Uterus (tissue), 2 donors: ENCODE data around the gene CARD18.

Experiments used
- CTCF ChIP-seq, 4 experiments: fragments of 200-600 bp in 2 of 4; fragments of 450-650 bp in 2 of 4; sonication (generic) in 2 of 4; IDR thresholded peaks; one replicate each; pipeline ENCODE4 v1.5.1; 2016 to 2019; ENCODE audit warnings: antibody characterized with exemption in 4 of 4, mild to moderate bottlenecking in 2 of 4, moderate library complexity in 1 of 4
- POLR2A ChIP-seq, 2 donors: fragments of 450-650 bp; IDR thresholded peaks; one replicate each; pipeline ENCODE4 v1.6.1; 2016; ENCODE audit warnings: antibody characterized with exemption in 2 of 2, mild to moderate bottlenecking in 1 of 2, moderate library complexity in 1 of 2

DNA sequence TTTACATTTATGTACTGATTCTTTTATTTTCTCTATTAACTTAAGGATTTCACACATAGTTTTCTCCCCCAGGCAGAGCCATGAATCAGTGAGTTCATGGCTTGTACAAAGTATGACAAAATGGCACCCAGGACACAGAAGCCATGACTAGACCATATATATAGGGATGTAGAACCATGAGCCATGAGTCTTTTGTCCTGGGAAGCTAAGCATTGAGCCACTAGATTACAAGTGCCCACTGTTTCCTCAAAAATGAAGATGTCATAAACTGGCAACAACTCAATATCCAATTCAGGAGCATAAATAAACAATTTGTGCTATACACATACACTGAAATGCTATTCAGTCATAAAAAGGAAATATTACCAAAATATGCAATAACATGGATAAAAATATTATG lies 36.2 kb downstream of the CARD18 start:
- no peak for TF ChIP-seq CTCF (IDR thresholded peaks at IDR 0.05)
- no peak for TF ChIP-seq POLR2A (IDR thresholded peaks at IDR 0.05)
